Mesendoderm (in vitro differentiated cells): ENCODE results near the gene ZNF653. TPM values are rescaled to one million over a fixed set of nuclear protein-coding genes. Genes with fewer than 3 reads are reported as not detected.

Experiments
- DNase-seq: peaks from one replicate; pipeline ENCODE4 v3.0.0; 2013
- H2AK5ac ChIP-seq: 2 replicates; pipeline ENCODE4 v1.6.1; 2013; ENCODE audit warnings: low read length, inconsistent platforms
- H2BK120ac ChIP-seq: 2 replicates; pipeline ENCODE4 v1.6.1; 2013; ENCODE audit warnings: low read depth, mild to moderate bottlenecking, low read length, moderate library complexity, mixed read lengths
- H2BK15ac ChIP-seq: replicated peaks from 2 replicates; pipeline ENCODE4 v1.6.1; 2013; ENCODE audit warnings: low read depth, mild to moderate bottlenecking, moderate library complexity
- H2BK5ac ChIP-seq: 2 replicates; pipeline ENCODE4 v1.6.1; 2013; ENCODE audit warnings: low read length, inconsistent platforms
- H3K18ac ChIP-seq: 2 replicates; pipeline ENCODE4 v1.6.1; 2013; ENCODE audit warnings: mild to moderate bottlenecking, low read length, mixed read lengths
- H3K23ac ChIP-seq: one replicate; pipeline ENCODE4 v1.6.1; 2013; ENCODE audit warnings: low read length
- H3K27ac ChIP-seq: 2 replicates; pipeline ENCODE4 v1.5.1; 2013; ENCODE audit warnings: low read depth, mild to moderate bottlenecking, inconsistent platforms, low read length, moderate library complexity
- H3K27me3 ChIP-seq: 2 replicates; pipeline ENCODE4 v1.6.1; 2013; ENCODE audit warnings: low read length, control low read depth, mild to moderate bottlenecking, inconsistent platforms; ENCODE audit not compliant: insufficient read depth, poor library complexity
- H3K36me3 ChIP-seq: 2 replicates; pipeline ENCODE4 v1.6.1; 2013; ENCODE audit warnings: low read length, inconsistent platforms; ENCODE audit not compliant: control insufficient read depth, insufficient read depth
- H3K4ac ChIP-seq: one replicate; pipeline ENCODE4 v1.6.1; 2013; ENCODE audit warnings: low read depth, mild to moderate bottlenecking, low read length, moderate library complexity
- H3K4me1 ChIP-seq: 2 replicates; pipeline ENCODE4 v1.6.1; 2013; ENCODE audit warnings: low read depth, low read length, inconsistent platforms; ENCODE audit not compliant: control insufficient read depth
- H3K4me2 ChIP-seq: 2 replicates; pipeline ENCODE4 v1.6.1; 2013; ENCODE audit warnings: low read length
- H3K4me3 ChIP-seq: 2 replicates; pipeline ENCODE4 v1.5.1; 2013; ENCODE audit warnings: mild to moderate bottlenecking, low read length
- H3K56ac ChIP-seq: one replicate; pipeline ENCODE4 v1.6.1; 2013; ENCODE audit warnings: low read length
- H3K79me1 ChIP-seq: 2 replicates; pipeline ENCODE4 v1.6.1; 2013; ENCODE audit warnings: low read length, inconsistent platforms
- H3K79me2 ChIP-seq: 2 replicates; pipeline ENCODE4 v1.6.1; 2013; ENCODE audit warnings: mild to moderate bottlenecking, low read length; ENCODE audit not compliant: control insufficient read depth, insufficient read depth
- H3K9ac ChIP-seq: 2 replicates; pipeline ENCODE4 v1.6.1; 2013; ENCODE audit warnings: low read length, inconsistent platforms
- H4K5ac ChIP-seq: one replicate; pipeline ENCODE4 v1.6.1; 2013; ENCODE audit warnings: low read length
- H4K8ac ChIP-seq: one replicate; pipeline ENCODE4 v1.6.1; 2013; ENCODE audit warnings: low read depth, mild to moderate bottlenecking, control low read depth, low read length, moderate library complexity
- WGBS: extraction: QIAGEN DNeasy Blood & Tissue Kit; methylation state at CpG from one replicate; pipeline ENCODE4 v1.1.7; 2013; ENCODE audit warnings: low lambda C conversion rate, missing lambda C conversion rate; ENCODE audit not compliant: insufficient coverage; ENCODE audit errors: extremely low coverage; 5-methylcytosine and 5-hydroxymethylcytosine counted together
- polyA plus RNA-seq, 2 experiments: library from polyadenylated mRNA; stranded (reverse); fragments of 200-250 nt; gene quantifications; one replicate each; pipeline ENCODE4 v1.2.3, GENCODE V29; 2013

Gene ZNF653, protein sequence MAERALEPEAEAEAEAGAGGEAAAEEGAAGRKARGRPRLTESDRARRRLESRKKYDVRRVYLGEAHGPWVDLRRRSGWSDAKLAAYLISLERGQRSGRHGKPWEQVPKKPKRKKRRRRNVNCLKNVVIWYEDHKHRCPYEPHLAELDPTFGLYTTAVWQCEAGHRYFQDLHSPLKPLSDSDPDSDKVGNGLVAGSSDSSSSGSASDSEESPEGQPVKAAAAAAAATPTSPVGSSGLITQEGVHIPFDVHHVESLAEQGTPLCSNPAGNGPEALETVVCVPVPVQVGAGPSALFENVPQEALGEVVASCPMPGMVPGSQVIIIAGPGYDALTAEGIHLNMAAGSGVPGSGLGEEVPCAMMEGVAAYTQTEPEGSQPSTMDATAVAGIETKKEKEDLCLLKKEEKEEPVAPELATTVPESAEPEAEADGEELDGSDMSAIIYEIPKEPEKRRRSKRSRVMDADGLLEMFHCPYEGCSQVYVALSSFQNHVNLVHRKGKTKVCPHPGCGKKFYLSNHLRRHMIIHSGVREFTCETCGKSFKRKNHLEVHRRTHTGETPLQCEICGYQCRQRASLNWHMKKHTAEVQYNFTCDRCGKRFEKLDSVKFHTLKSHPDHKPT
- 5.3 TPM for polyA plus RNA-seq (2013, experiment 1 of 2)
- polyA plus RNA-seq (2013, experiment 2 of 2), result 5.2 TPM

DNA sequence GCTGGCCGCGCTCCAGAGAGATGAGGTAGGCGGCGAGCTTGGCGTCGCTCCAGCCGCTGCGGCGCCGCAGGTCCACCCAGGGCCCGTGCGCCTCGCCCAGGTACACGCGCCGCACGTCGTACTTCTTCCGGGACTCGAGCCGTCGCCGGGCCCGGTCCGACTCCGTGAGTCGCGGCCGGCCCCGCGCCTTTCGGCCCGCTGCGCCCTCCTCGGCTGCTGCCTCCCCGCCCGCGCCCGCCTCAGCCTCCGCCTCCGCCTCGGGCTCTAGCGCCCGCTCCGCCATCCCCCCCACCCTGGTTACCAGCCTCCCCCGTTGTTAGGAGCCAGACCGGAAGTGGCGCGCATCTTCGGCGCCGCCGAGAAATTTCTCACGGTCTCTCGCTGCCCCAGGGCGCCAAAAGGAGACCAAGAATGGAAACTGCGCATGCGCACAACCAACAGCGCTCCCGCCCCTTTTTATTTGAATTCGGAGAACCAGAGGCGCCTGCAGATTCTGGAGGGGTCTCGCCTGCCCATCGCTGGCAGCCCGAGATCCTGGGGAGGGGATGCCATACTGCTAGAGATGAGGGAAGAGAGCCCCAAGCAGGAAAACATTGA is at the start of gene ZNF653:
TSS of gene ZNF653 (minus strand) at position 336 of the 597 bp plus-strand sequence. CDS start at position 283, 53 bp downstream.
- Histone ChIP-seq H3K4me1 (peaks cover 4% of the 10 kb centered on the region), H3K23ac (no peak within 1 kb of the TSS), H3K18ac (peak within 1 kb of the TSS; percentile 70), H3K36me3 (no peaks in the 10 kb centered on the region), H4K5ac (no peak within 1 kb of the TSS), H4K8ac (peak within 1 kb of the TSS; percentile 30), H3K79me2 (no peaks in the 10 kb centered on the region), H3K4me3 (peak within 1 kb of the TSS; percentile 72), H3K56ac (peak within 1 kb of the TSS; percentile 99), H2AK5ac (no peak within 1 kb of the TSS), H3K9ac (peak within 1 kb of the TSS; percentile 81), H2BK5ac (peak within 1 kb of the TSS; percentile 48), H3K27ac (peak within 1 kb of the TSS; percentile 81), H3K79me1 (no peaks in the 10 kb centered on the region), H3K4ac (peak within 1 kb of the TSS; percentile 64), H3K4me2 (peak within 1 kb of the TSS; percentile 94), H3K27me3 (no peaks in the 10 kb centered on the region), H2BK15ac (no peak within 1 kb of the TSS), H2BK120ac (no peak within 1 kb of the TSS)
- no CpG with 5 or more reads among the region's 65 CpGs for WGBS
- peak; percentile 97 for DNase-seq

DNA sequence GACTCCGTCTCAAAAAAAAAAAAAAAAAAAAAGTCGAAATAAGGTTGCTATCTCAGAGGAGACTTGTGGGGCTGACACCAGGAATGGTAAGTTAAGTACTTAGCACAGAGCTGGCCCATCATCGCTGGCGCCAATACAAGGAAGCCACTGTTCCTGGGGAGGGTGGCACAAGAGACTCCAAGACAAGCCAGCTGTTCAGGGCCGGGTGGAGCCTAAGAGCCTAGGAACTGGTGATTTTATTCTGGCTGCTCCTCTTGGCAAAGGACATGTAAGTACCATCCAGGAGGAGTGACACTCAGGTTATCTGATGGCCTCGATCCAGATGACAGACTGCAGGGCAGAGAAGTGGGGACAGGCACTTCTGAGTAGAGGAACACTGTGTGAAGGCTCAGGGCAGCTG is 49.6 kb upstream of the ZNF653 start:
- Histone ChIP-seq H3K27me3 (no peaks in the 10 kb centered on the region), H2BK120ac (no peak overlapping the region), H2AK5ac (no peak overlapping the region), H3K79me2 (peaks cover 22% of the 10 kb centered on the region), H2BK15ac (no peak overlapping the region), H3K36me3 (no peaks in the 10 kb centered on the region), H3K9ac (no peak overlapping the region), H3K4me1 (peaks cover 3% of the 10 kb centered on the region), H3K79me1 (peaks cover 15% of the 10 kb centered on the region), H3K18ac (no peak overlapping the region), H2BK5ac (no peak overlapping the region), H4K8ac (no peak overlapping the region), H3K27ac (no peak overlapping the region), H3K4ac (no peak overlapping the region), H3K23ac (no peak overlapping the region), H3K4me3 (no peak overlapping the region), H4K5ac (no peak overlapping the region), H3K4me2 (no peak overlapping the region), H3K56ac (no peak overlapping the region)
- WGBS, result no CpG with 5 or more reads among the region's 6 CpGs
- DNase-seq, result no peak

DNA sequence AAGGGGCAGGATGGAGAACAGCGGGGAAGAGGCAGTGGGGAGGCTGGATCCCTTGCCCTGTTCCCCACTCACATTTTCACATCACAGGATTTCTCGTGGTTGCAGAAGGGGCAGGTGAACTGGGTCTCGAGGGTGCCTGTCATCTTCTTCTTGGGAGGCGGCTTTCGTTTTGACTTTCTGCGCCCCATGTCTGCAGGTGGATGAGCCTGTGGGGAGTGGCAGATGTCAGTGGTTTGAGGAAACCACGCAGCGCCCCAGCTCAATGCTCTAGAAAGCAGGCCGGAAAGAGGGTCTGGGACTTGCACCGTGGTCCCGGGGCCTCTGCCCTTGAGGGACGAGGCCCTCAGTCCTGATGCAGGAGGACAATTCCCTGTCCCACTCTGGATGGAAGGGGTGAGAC is 48.5 kb upstream of the ZNF653 start:
- Histone ChIP-seq H2BK5ac (no peak overlapping the region), H3K4me1 (peaks cover 3% of the 10 kb centered on the region), H4K8ac (no peak overlapping the region), H3K56ac (no peak overlapping the region), H2BK15ac (no peak overlapping the region), H3K27ac (no peak overlapping the region), H3K36me3 (no peaks in the 10 kb centered on the region), H2AK5ac (no peak overlapping the region), H3K27me3 (no peaks in the 10 kb centered on the region), H3K4ac (no peak overlapping the region), H3K4me3 (no peak overlapping the region), H3K23ac (no peak overlapping the region), H3K4me2 (no peak overlapping the region), H4K5ac (no peak overlapping the region), H3K79me1 (peaks cover 15% of the 10 kb centered on the region), H2BK120ac (no peak overlapping the region), H3K18ac (no peak overlapping the region), H3K79me2 (peaks cover 22% of the 10 kb centered on the region), H3K9ac (no peak overlapping the region)
- DNase-seq, result no peak
- no CpG with 5 or more reads among the region's 12 CpGs for WGBS

DNA sequence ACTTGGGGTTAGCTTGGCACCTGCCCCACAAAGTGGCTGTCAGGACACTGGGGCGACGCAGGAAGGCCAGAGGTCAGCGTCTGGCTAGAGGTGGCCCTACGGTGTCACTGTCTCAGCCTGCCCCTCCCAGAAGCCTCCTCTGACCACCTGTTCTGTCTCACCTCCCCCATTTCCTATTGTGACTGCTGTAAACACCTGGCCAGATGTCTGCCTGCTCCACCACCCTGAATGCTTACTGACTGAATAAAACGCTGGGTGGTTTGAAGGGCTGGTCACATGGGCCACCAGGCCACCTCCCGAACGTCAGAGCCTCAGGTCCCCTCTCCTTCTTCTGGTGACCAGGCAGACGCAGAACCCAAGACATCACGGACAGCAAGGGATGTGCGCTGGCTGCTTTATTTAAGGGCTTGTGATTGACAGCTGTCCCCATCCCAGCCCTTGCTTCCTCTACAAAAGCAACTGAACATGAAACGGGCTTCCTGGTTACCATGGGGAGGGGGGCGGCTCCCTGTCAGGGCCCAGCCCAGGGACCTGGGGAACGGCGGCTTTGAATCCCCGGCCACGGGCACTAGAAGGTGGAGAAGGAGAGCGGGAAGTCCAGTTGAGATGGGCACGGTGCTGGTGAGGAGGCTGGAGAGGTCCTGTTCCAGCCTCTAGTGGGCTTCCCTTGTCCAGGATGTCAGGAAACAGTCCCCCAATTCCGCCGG is 47.2 kb upstream of the ZNF653 start:
- Histone ChIP-seq H2BK15ac (no peak overlapping the region), H4K5ac (no peak overlapping the region), H3K4me1 (peaks cover under 1% of the 10 kb centered on the region), H3K27ac (no peak overlapping the region), H3K36me3 (no peaks in the 10 kb centered on the region), H3K9ac (no peak overlapping the region), H2AK5ac (no peak overlapping the region), H2BK120ac (no peak overlapping the region), H2BK5ac (no peak overlapping the region), H3K79me2 (peaks cover 11% of the 10 kb centered on the region), H3K27me3 (no peaks in the 10 kb centered on the region), H4K8ac (no peak overlapping the region), H3K56ac (no peak overlapping the region), H3K4me2 (no peak overlapping the region), H3K18ac (no peak overlapping the region), H3K79me1 (peaks cover 12% of the 10 kb centered on the region), H3K4ac (no peak overlapping the region), H3K4me3 (no peak overlapping the region), H3K23ac (no peak overlapping the region)
- no peak for DNase-seq
- no CpG with 5 or more reads among the region's 20 CpGs for WGBS

DNA sequence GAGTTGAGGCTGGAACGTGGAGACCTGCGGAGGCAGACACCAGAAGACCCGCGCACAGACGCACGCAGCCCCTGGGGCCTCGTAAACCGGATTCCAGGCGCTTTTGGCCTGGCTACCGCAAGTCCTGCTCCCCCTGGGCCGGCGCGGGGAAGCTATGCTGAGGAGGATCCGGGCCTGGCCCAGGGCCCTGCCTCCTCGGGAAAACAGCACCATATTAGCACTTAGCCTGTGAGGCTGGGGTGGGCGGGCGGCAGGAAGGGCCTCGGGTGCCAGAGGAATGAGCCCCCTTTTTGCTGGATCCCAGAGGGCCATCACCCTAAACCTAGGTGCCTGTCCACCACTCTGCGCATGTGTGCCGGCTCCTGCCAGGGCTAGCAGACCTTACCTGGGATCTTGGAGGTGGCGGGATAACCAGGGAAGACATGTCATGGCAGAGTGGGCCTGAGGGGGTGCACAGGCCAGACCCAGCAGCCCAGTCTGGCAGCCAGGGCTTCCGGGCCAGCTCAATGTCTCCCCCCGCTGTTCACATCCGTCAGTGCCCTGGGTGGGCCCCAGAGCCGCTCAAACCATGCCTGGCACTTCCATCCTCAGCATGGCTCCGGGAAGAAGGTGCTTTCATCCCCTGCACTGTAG is 46.1 kb upstream of the ZNF653 start:
- Histone ChIP-seq H3K23ac (no peak overlapping the region), H2BK5ac (no peak overlapping the region), H3K18ac (no peak overlapping the region), H3K56ac (no peak overlapping the region), H2AK5ac (no peak overlapping the region), H3K79me2 (peaks cover 5% of the 10 kb centered on the region), H3K4me1 (no peaks in the 10 kb centered on the region), H4K5ac (no peak overlapping the region), H3K4me3 (no peak overlapping the region), H3K27ac (no peak overlapping the region), H2BK120ac (no peak overlapping the region), H3K36me3 (no peaks in the 10 kb centered on the region), H2BK15ac (no peak overlapping the region), H3K27me3 (no peaks in the 10 kb centered on the region), H3K79me1 (peaks cover 7% of the 10 kb centered on the region), H3K4me2 (no peak overlapping the region), H4K8ac (no peak overlapping the region), H3K9ac (no peak overlapping the region), H3K4ac (no peak overlapping the region)
- peak; percentile 65 for DNase-seq
- WGBS, result no CpG with 5 or more reads among the region's 26 CpGs
